ENCODE measurements around the gene TRMT112. TPM values are rescaled to one million over a fixed set of nuclear protein-coding genes. Genes with fewer than 3 reads are reported as not detected.

TRMT112 gene
- total and polyA plus RNA-seq, 2 of the 8 experiments (the other 6 are each of a cell fraction or from before 2014, with no cell fraction given): 300 to 650 TPM

- TF ChIP-seq CHD7 (IDR thresholded peaks at IDR 0.05; ENCODE audit: insufficient replicate concordance, low read length) (no peak), CTBP2 (IDR thresholded peaks at IDR 0.05; ENCODE audit: borderline replicate concordance, insufficient read depth, insufficient read length, low read length) (no peak), POLR2A (IDR thresholded peaks at IDR 0.05; ENCODE audit: control extremely low read depth in 1 of 2, low read depth in 2 of 2, low read length in 2 of 2) (no peak; a peak in 1 of 3 replicates), POLR2AphosphoS5 (IDR thresholded peaks at IDR 0.05; ENCODE audit: low read depth, low read length) (no peak), SP2 (IDR thresholded peaks at IDR 0.05; ENCODE audit: low read length) (no peak), ATF2 (IDR thresholded peaks at IDR 0.05; ENCODE audit: low read length) (peak; percentile 84), CHD2 (IDR thresholded peaks at IDR 0.05; ENCODE audit: low read length) (peak; percentile 76), KDM4A (IDR thresholded peaks at IDR 0.05; ENCODE audit: low read depth, low read length, severe bottlenecking) (peak; percentile 32), TEAD4 (IDR thresholded peaks at IDR 0.05; ENCODE audit: low read depth, low read length) (no peak)
Observed at GRCh38 chr11:64269540-64270220, 47.7 kb downstream of the TRMT112 start (continued).
